Astrocyte of the cerebellum (primary cell): ENCODE results near the gene OR5AK2.

Experiments
- DNase-seq: peaks from one replicate; pipeline ENCODE4 v3.0.0-alpha.2; 2011; ENCODE audit warnings: low read depth
- H3K4me3 ChIP-seq: 2 replicates; pipeline ENCODE4 v1.5.1; 2011; ENCODE audit warnings: mild to moderate bottlenecking, low read depth, low read length, moderate library complexity
- in situ Hi-C: cut with HindIII; loops from 2 replicates; pipeline ENCODE4 v1.10.0; 2017; ENCODE audit warnings: low sequenced_read_pairs
- TF ChIP-seq, protein P1 (sequence below): IDR thresholded peaks from 2 replicates; pipeline ENCODE4 v1.5.1; 2012; ENCODE audit warnings: low read length, low read depth, moderate library complexity, mild to moderate bottlenecking; ENCODE audit errors: missing control alignments

Gene OR5AK2

DNA sequence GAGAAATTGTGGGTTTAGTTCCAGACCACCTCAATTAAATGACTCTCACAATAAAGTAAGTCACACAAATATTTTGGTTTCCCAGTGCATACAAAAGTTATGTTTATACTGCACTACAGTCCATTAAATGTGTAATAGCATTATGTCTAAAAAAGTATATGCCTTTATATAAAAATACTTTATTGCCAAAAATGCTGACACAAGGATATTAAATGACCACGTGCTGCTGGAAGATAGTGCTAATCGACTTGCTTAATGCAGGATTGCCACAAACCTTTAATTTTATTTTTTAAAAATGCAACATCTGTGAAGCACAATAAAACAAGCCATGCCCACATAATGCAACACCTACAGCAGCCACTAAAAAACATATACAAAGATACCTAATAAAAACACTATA, 27.0 kb downstream of the OR5AK2 start:
- no peak for DNase-seq
- in situ Hi-C loops = no loop called here
- no peak overlapping the region for H3K4me3 ChIP-seq
- TF ChIP-seq, protein P1, sequence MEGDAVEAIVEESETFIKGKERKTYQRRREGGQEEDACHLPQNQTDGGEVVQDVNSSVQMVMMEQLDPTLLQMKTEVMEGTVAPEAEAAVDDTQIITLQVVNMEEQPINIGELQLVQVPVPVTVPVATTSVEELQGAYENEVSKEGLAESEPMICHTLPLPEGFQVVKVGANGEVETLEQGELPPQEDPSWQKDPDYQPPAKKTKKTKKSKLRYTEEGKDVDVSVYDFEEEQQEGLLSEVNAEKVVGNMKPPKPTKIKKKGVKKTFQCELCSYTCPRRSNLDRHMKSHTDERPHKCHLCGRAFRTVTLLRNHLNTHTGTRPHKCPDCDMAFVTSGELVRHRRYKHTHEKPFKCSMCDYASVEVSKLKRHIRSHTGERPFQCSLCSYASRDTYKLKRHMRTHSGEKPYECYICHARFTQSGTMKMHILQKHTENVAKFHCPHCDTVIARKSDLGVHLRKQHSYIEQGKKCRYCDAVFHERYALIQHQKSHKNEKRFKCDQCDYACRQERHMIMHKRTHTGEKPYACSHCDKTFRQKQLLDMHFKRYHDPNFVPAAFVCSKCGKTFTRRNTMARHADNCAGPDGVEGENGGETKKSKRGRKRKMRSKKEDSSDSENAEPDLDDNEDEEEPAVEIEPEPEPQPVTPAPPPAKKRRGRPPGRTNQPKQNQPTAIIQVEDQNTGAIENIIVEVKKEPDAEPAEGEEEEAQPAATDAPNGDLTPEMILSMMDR = no peak

DNA sequence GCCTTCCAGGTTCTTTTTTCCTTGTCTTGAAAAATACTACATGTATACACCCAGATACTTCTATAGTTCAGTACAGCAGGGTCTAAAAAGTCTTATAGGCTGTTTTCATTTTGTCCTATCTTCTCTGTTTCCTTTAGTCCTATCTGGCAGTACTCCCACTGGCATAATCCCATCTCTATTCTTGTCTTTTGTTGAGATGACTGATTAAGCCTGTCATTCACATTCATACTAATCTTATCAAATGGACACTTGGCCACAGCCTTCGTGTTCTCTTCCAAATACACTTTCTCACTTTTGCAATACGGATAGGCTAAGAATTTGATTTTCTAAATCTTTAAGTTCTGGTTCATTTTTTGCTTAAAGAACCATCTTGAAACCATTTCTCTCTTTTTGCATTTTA, 42.8 kb downstream of the OR5AK2 start:
- in situ Hi-C loops = no loop called here
- DNase-seq = no peak
- TF ChIP-seq, protein P1 = no peak
- no peak overlapping the region for H3K4me3 ChIP-seq
